Measurements from ENCODE around the gene TGFB3. TPM values are rescaled to one million over a fixed set of nuclear protein-coding genes. Genes with fewer than 3 reads are reported as not detected.

Gene TGFB3
- total and polyA plus RNA-seq, 4 donors: 29.2 to 114 (median 37.8) TPM

GRCh38 chr14:75917322-75917945, 64.4 kb downstream of the TGFB3 start:
- Histone ChIP-seq H3K4me3 (ENCODE audit: low read depth, low read length) (no peak overlapping the region), H3K4me1 (ENCODE audit: control insufficient read depth, insufficient read depth, low read length) (peaks cover 6% of the 10 kb centered on the region), H3K9me3 (ENCODE audit: control insufficient read depth, insufficient read depth, low read length) (no peaks in the 10 kb centered on the region), H3K27me3 (ENCODE audit: control insufficient read depth, insufficient read depth, low read length) (no peaks in the 10 kb centered on the region), H3K27ac (ENCODE audit: low read depth, low read length) (peak overlapping the region; percentile 42), H3K36me3 (ENCODE audit: control insufficient read depth, insufficient read depth, low read length) (no peaks in the 10 kb centered on the region)
- 63% methylated on average over 1 of the region's 10 CpGs for WGBS (ENCODE audit: insufficient coverage)
- DNase-seq (ENCODE audit: low read depth in 4 of 6, low spot score in 6 of 6): peak in 1 of 6 donors; percentile 46

GRCh38 chr14:75915045-75915444, 66.8 kb downstream of the TGFB3 start:
- no peak for DNase-seq (ENCODE audit: low read depth in 4 of 6, low spot score in 6 of 6)
- no CpG with 5 or more reads among the region's 2 CpGs for WGBS (ENCODE audit: insufficient coverage)
- Histone ChIP-seq H3K27me3 (ENCODE audit: control insufficient read depth, insufficient read depth, low read length) (no peaks in the 10 kb centered on the region), H3K9me3 (ENCODE audit: control insufficient read depth, insufficient read depth, low read length) (no peaks in the 10 kb centered on the region), H3K4me1 (ENCODE audit: control insufficient read depth, insufficient read depth, low read length) (peaks cover 11% of the 10 kb centered on the region), H3K36me3 (ENCODE audit: control insufficient read depth, insufficient read depth, low read length) (no peaks in the 10 kb centered on the region), H3K27ac (ENCODE audit: low read depth, low read length) (no peak overlapping the region), H3K4me3 (ENCODE audit: low read depth, low read length) (no peak overlapping the region)

- no peaks in the 10 kb centered on the region for H3K27me3 ChIP-seq (ENCODE audit: control insufficient read depth, insufficient read depth, low read length)
- peaks cover 11% of the 10 kb centered on the region for H3K4me1 ChIP-seq (ENCODE audit: control insufficient read depth, insufficient read depth, low read length)
- H3K4me3 ChIP-seq (ENCODE audit: low read depth, low read length): no peak overlapping the region
- 50% methylated on average over 1 of the region's 2 CpGs for WGBS (ENCODE audit: insufficient coverage)
- H3K9me3 ChIP-seq (ENCODE audit: control insufficient read depth, insufficient read depth, low read length): no peaks in the 10 kb centered on the region
- H3K27ac ChIP-seq (ENCODE audit: low read depth, low read length): no peak overlapping the region
- peaks cover 3% of the 10 kb centered on the region for H3K36me3 ChIP-seq (ENCODE audit: control insufficient read depth, insufficient read depth, low read length)
- DNase-seq (ENCODE audit: low read depth in 4 of 6, low spot score in 6 of 6): no peak
Observed at GRCh38 chr14:75913183-75913582, 68.6 kb downstream of the TGFB3 start.

- H3K4me3 ChIP-seq (ENCODE audit: low read depth, low read length): no peak overlapping the region
- H3K27me3 ChIP-seq (ENCODE audit: control insufficient read depth, insufficient read depth, low read length): no peaks in the 10 kb centered on the region
- peak overlapping the region; percentile 54 for H3K27ac ChIP-seq (ENCODE audit: low read depth, low read length)
- peaks cover 3% of the 10 kb centered on the region for H3K36me3 ChIP-seq (ENCODE audit: control insufficient read depth, insufficient read depth, low read length)
- peak in 2 of 6 donors; percentile 71 to 89 for DNase-seq (ENCODE audit: low read depth in 4 of 6, low spot score in 6 of 6)
- H3K4me1 ChIP-seq (ENCODE audit: control insufficient read depth, insufficient read depth, low read length): peaks cover 5% of the 10 kb centered on the region
- H3K9me3 ChIP-seq (ENCODE audit: control insufficient read depth, insufficient read depth, low read length): no peaks in the 10 kb centered on the region
- WGBS (ENCODE audit: insufficient coverage): 25% methylated on average over 5 of the region's 7 CpGs
Observed at GRCh38 chr14:75911883-75912282, 69.9 kb downstream of the TGFB3 start.

DNA sequence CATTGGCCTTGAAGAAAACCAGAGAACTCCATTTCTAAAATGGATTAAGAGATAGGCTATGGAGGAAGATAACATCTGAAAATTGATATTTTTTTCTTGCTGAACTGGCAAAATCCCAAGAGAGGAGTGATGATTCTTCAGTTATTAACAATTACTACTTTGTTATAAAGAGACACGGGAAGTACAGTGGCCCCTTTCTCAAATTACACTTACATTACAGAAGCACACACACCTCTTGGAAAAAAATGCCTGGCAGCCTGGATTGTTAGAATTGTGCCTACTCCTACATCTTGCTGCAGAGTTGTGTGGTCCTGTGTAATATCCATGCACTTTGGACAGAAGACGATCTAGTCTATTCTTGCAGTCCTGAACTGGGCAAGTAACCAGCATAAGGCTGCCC, 71.7 kb downstream of the TGFB3 start:
- peaks cover 5% of the 10 kb centered on the region for H3K4me1 ChIP-seq (ENCODE audit: control insufficient read depth, insufficient read depth, low read length)
- peaks cover 3% of the 10 kb centered on the region for H3K36me3 ChIP-seq (ENCODE audit: control insufficient read depth, insufficient read depth, low read length)
- H3K27me3 ChIP-seq (ENCODE audit: control insufficient read depth, insufficient read depth, low read length): no peaks in the 10 kb centered on the region
- no CpG with 5 or more reads among the region's 2 CpGs for WGBS (ENCODE audit: insufficient coverage)
- DNase-seq (ENCODE audit: low read depth in 4 of 6, low spot score in 6 of 6): no peak
- H3K27ac ChIP-seq (ENCODE audit: low read depth, low read length): no peak overlapping the region
- H3K4me3 ChIP-seq (ENCODE audit: low read depth, low read length): no peak overlapping the region
- no peaks in the 10 kb centered on the region for H3K9me3 ChIP-seq (ENCODE audit: control insufficient read depth, insufficient read depth, low read length)

DNA sequence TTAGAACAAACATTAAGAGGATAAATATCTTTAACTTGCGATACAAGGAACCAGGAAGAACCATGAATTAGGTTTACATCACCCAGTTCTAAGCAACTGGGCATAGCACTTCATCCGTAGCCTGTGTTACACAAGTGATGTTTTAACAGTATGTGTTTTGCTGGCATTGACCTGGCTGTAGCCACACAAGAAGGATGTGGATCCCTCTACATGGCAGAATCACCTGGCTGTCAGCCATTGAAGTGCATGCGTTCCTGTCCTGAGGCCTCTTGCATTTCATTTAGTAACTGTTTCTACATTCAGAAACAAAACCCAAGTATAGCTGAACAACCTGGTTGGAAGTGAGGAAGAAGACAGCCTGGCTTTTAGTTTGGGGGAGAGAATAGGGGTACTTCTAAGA, 72.2 kb downstream of the TGFB3 start:
- WGBS (ENCODE audit: insufficient coverage): no CpG with 5 or more reads among the region's 3 CpGs
- no peak overlapping the region for H3K27ac ChIP-seq (ENCODE audit: low read depth, low read length)
- DNase-seq (ENCODE audit: low read depth in 4 of 6, low spot score in 6 of 6): no peak
- H3K27me3 ChIP-seq (ENCODE audit: control insufficient read depth, insufficient read depth, low read length): no peaks in the 10 kb centered on the region
- no peak overlapping the region for H3K4me3 ChIP-seq (ENCODE audit: low read depth, low read length)
- H3K9me3 ChIP-seq (ENCODE audit: control insufficient read depth, insufficient read depth, low read length): no peaks in the 10 kb centered on the region
- peaks cover 5% of the 10 kb centered on the region for H3K4me1 ChIP-seq (ENCODE audit: control insufficient read depth, insufficient read depth, low read length)
- peaks cover 3% of the 10 kb centered on the region for H3K36me3 ChIP-seq (ENCODE audit: control insufficient read depth, insufficient read depth, low read length)

Other genes with a start within 250 kb of the TGFB3 start
- gene IFT43, start 3.8 kb upstream of the TGFB3 start, total RNA-seq: 10 to 100 TPM; 20.9 to 46.8 TPM
- 10 to 100 TPM; 42.6 to 49.2 TPM for gene IFT43, start 3.8 kb upstream of the TGFB3 start, polyA plus RNA-seq (ENCODE audit: insufficient read length in 2 of 2)
- 10 to 100 TPM; 47.3 to 69.5 TPM for gene GPATCH2L, start 169.9 kb upstream of the TGFB3 start, total RNA-seq
- gene GPATCH2L, start 169.9 kb upstream of the TGFB3 start, polyA plus RNA-seq (ENCODE audit: insufficient read length in 2 of 2): 10 to 100 TPM; 21.3 to 39.4 TPM